Neural cell (in vitro differentiated cells): Measurements from ENCODE around the gene CNTNAP2. TPM values are rescaled to one million over a fixed set of nuclear protein-coding genes. Genes with fewer than 3 reads are reported as not detected.

Experiments used
- H2AFZ ChIP-seq: fragments of 200-600, 300-800 bp; sonication (generic), shearing (Covaris generic); 2 replicates; pipeline ENCODE4 v1.6.0; 2014; ENCODE audit warnings: low read depth, mild to moderate bottlenecking, antibody characterized with exemption, low read length, moderate library complexity
- H3F3A ChIP-seq: fragments of 200-600 bp; shearing (Covaris generic); 2 replicates; pipeline ENCODE4 v1.6.1; 2016; ENCODE audit warnings: mild to moderate bottlenecking, moderate library complexity, mixed read lengths, antibody characterized with exemption, low read length; ENCODE audit not compliant: insufficient read depth, poor library complexity, severe bottlenecking
- H3K27ac ChIP-seq: fragments of 200-600, 300-800 bp; sonication (generic), shearing (Covaris generic); 2 replicates; pipeline ENCODE4 v1.5.1; 2014; ENCODE audit warnings: mild to moderate bottlenecking, low read length, moderate library complexity
- H3K27me3 ChIP-seq: fragments of 300-800, 200-600 bp; sonication (generic), shearing (Covaris generic); 2 replicates; pipeline ENCODE4 v1.6.0; 2014; ENCODE audit warnings: mild to moderate bottlenecking, low read depth, low read length, moderate library complexity; ENCODE audit not compliant: insufficient read depth
- H3K36me3 ChIP-seq: fragments of 300-800, 200-600 bp; sonication (generic), shearing (Covaris generic); 2 replicates; pipeline ENCODE4 v1.5.1; 2014; ENCODE audit warnings: mild to moderate bottlenecking, antibody characterized with exemption, low read length, moderate library complexity; ENCODE audit not compliant: insufficient read depth
- H3K4me2 ChIP-seq: fragments of 300-800, 200-600 bp; sonication (generic), shearing (Covaris generic); 2 replicates; pipeline ENCODE4 v1.6.0; 2014; ENCODE audit warnings: mild to moderate bottlenecking, low read length
- H3K4me3 ChIP-seq: fragments of 300-800, 200-600 bp; sonication (generic), shearing (Covaris generic); 2 replicates; pipeline ENCODE4 v1.5.1; 2014; ENCODE audit warnings: mild to moderate bottlenecking, low read length, moderate library complexity
- H3K79me2 ChIP-seq: fragments of 200-600 bp; shearing (Covaris generic); replicated peaks from 2 replicates; pipeline ENCODE4 v1.6.0; 2014; ENCODE audit warnings: mild to moderate bottlenecking, low read length, moderate library complexity; ENCODE audit not compliant: insufficient read depth
- H3K9ac ChIP-seq: fragments of 300-800, 200-600 bp; sonication (generic), shearing (Covaris generic); 2 replicates; pipeline ENCODE4 v1.6.1; 2016; ENCODE audit warnings: mild to moderate bottlenecking, low read length, mixed read lengths
- H3K9me2 ChIP-seq: fragments of 200-600 bp; shearing (Covaris generic); 2 replicates; pipeline ENCODE4 v1.6.1; 2016; ENCODE audit warnings: mild to moderate bottlenecking, low read length, mixed read lengths; ENCODE audit not compliant: insufficient read depth
- H3K9me3 ChIP-seq: fragments of 200-600, 300-800 bp; sonication (generic), shearing (Covaris generic); 2 replicates; pipeline ENCODE4 v1.6.1; 2016; ENCODE audit warnings: mild to moderate bottlenecking, mixed run types, low read length, moderate library complexity, mixed read lengths
- H4K20me1 ChIP-seq: fragments of 200-600 bp; shearing (Covaris generic); 2 replicates; pipeline ENCODE4 v1.6.1; 2016; ENCODE audit warnings: mild to moderate bottlenecking, mixed run types; ENCODE audit not compliant: insufficient read depth
- CTCF ChIP-seq: fragments of 450-650 bp; IDR thresholded peaks from 2 replicates; pipeline ENCODE4 v1.5.1; 2014; ENCODE audit warnings: antibody characterized with exemption, mild to moderate bottlenecking, moderate library complexity; ENCODE audit not compliant: poor library complexity, severe bottlenecking
- EP300 ChIP-seq: fragments of 450-650 bp; conservative IDR thresholded peaks from 2 replicates; pipeline ENCODE4 v1.6.1; 2014; ENCODE audit warnings: antibody characterized with exemption, mild to moderate bottlenecking, moderate library complexity; ENCODE audit not compliant: poor library complexity, severe bottlenecking
- EZH2 ChIP-seq: fragments of 200-600, 300-800 bp; shearing (Covaris generic), sonication (generic); IDR thresholded peaks from 2 replicates; pipeline ENCODE4 v1.6.1; 2014; ENCODE audit warnings: antibody characterized with exemption, low read length, borderline replicate concordance, mild to moderate bottlenecking; ENCODE audit not compliant: insufficient read depth, poor library complexity, severe bottlenecking
- MXI1 ChIP-seq: fragments of 450-650 bp; conservative IDR thresholded peaks from 2 replicates; pipeline ENCODE4 v1.6.1; 2014; ENCODE audit warnings: antibody characterized with exemption, mild to moderate bottlenecking; ENCODE audit not compliant: poor library complexity, severe bottlenecking
- POLR2AphosphoS5 ChIP-seq: IDR thresholded peaks from 2 replicates; pipeline ENCODE4 v1.6.1; 2012
- RAD21 ChIP-seq: fragments of 450-650 bp; conservative IDR thresholded peaks from 2 replicates; pipeline ENCODE4 v1.6.1; 2014; ENCODE audit warnings: antibody characterized with exemption, mild to moderate bottlenecking, moderate library complexity
- REST ChIP-seq: IDR thresholded peaks from 2 replicates; pipeline ENCODE4 v1.6.1; 2012; ENCODE audit warnings: borderline replicate concordance
- SMC3 ChIP-seq: fragments of 450-650 bp; conservative IDR thresholded peaks from 2 replicates; pipeline ENCODE4 v1.6.1; 2014; ENCODE audit warnings: antibody characterized with exemption, mild to moderate bottlenecking, moderate library complexity; ENCODE audit not compliant: poor library complexity
- TAF1 ChIP-seq: IDR thresholded peaks from 2 replicates; pipeline ENCODE4 v1.6.1; 2012; ENCODE audit warnings: low read depth
- polyA plus RNA-seq: library from polyadenylated mRNA; depleted of rRNA; stranded (reverse); fragments of >200 nt; gene quantifications from 2 replicates; pipeline ENCODE4 v1.2.3, GENCODE V29; 2014

Gene CNTNAP2
- polyA plus RNA-seq, 1 donor from 2014 or later: 276 TPM

DNA sequence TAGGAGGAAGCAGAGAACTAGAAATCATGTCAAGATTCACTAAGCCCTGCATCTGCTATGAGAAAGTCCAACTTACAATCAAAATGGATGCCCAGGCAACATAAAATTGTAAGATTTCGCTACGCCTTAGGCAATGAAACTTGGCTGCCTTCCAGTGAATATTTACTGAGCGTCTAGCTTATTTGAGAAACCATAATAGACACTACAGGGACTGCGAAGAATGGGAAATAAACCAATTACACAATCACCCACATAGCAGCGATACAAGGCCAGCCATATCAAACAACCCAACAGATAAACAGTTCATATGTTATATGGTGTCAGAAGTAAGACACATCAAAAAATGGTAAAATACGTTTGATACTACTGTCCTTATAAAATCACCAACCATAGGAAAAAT, 1928.9 kb downstream of the CNTNAP2 start:
- Histone ChIP-seq H3K79me2 (no peaks in the 10 kb centered on the region), H3K9me2 (no peaks in the 10 kb centered on the region), H3K27me3 (no peaks in the 10 kb centered on the region), H3K27ac (no peak overlapping the region), H3K4me3 (no peak overlapping the region), H2AFZ (no peak overlapping the region), H4K20me1 (no peaks in the 10 kb centered on the region), H3K9me3 (no peaks in the 10 kb centered on the region), H3K4me2 (no peak overlapping the region), H3F3A (peaks cover 16% of the 10 kb centered on the region), H3K36me3 (no peaks in the 10 kb centered on the region), H3K9ac (no peak overlapping the region)
- TF ChIP-seq CTCF (no peak), TAF1 (no peak), POLR2AphosphoS5 (no peak), EZH2 (no peak)

- Histone ChIP-seq H3K27ac (no peak overlapping the region), H2AFZ (no peak overlapping the region), H3K79me2 (no peaks in the 10 kb centered on the region), H3K4me2 (no peak overlapping the region), H3K9ac (no peak overlapping the region), H3K27me3 (no peaks in the 10 kb centered on the region), H3K4me3 (no peak overlapping the region), H3K9me3 (no peaks in the 10 kb centered on the region), H4K20me1 (no peaks in the 10 kb centered on the region), H3K9me2 (no peaks in the 10 kb centered on the region), H3K36me3 (no peaks in the 10 kb centered on the region), H3F3A (no peaks in the 10 kb centered on the region)
- no peak for TF ChIP-seq EP300
- TF ChIP-seq RAD21: no peak
- TF ChIP-seq SMC3: no peak
- TF ChIP-seq CTCF: no peak
- no peak for TF ChIP-seq POLR2AphosphoS5
- no peak for TF ChIP-seq REST
- no peak for TF ChIP-seq MXI1
- no peak for TF ChIP-seq EZH2
- no peak for TF ChIP-seq TAF1
Observed at GRCh38 chr7:148049068-148049467, 1932.5 kb downstream of the CNTNAP2 start.
